Measurements from ENCODE around the gene EIF3D.

EIF3D gene

DNA sequence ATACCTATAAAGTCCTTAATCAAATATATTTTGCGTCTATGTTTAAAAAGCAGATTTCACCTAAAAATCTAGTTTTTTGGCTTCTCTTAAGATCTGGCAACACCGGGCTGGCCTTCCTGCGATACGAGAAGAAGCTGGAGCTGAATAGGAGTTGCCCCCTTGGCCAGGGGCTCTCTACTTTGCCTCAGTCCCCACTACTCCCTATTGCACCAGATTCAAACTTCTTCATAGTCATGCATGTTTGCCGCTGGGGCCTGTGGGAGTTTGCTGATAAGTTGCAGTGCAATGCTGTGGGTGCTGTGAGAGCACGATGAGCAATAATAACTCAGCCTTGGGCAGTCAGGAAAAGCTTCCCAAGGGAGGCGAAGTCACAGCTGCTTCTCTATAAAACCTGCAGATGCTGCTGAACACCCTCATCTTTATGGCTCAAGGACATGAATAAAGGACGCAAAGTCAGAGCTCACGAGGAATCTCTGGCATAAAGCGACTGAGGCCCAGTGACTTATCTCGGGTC is 15.2 kb upstream of the EIF3D start:
- TF ChIP-seq POLR2AphosphoS5 (IDR thresholded peaks at IDR 0.05; ENCODE audit: low read depth) = no peak
- no peak for TF ChIP-seq SPI1 (IDR thresholded peaks at IDR 0.05; ENCODE audit: borderline replicate concordance, low read depth)
- no peak for TF ChIP-seq GABPA (IDR thresholded peaks at IDR 0.05; ENCODE audit: low read depth)
- Histone ChIP-seq H3K4me3 (replicated peaks; ENCODE audit: insufficient read depth, low read length) (no peak overlapping the region), H3K27ac (replicated peaks) (no peak overlapping the region), H3K27me3 (ENCODE audit: insufficient read depth, poor library complexity, severe bottlenecking) (no peaks in the 10 kb centered on the region)
- no peak for DNase-seq (ENCODE audit: low read depth in 1 of 2, low spot score in 1 of 2)

DNA sequence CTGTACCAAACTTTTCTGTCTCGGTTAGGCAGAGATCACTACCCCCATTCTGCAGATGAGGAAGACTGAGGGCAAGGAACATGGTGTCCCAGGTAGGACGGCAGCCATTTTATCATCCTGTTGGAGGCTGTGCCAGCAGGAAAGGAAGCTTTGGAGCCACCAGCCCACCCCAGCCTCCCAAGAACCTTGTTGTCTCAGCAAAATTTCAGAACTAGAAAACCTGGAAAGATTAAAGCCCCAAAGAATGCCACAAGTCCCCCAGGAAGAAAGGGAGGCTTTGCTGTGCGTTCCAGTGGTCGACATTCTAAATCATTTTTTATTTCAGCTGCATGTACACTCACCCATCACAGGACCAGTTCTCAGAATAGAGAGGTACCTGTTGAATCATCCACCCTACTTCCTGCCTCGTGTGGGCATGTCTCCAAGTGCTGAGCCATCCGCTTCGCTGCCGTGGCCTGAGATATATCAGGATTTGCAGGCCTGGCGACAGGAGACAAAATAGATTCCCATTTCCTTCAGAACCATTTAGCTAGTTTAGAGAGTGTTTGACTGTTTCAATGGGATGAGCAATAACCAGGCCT is 13.0 kb upstream of the EIF3D start:
- no peak overlapping the region for H3K4me3 ChIP-seq (replicated peaks; ENCODE audit: insufficient read depth, low read length)
- TF ChIP-seq GABPA (IDR thresholded peaks at IDR 0.05; ENCODE audit: low read depth) = no peak
- no peak for TF ChIP-seq REST (IDR thresholded peaks at IDR 0.05; ENCODE audit: insufficient replicate concordance, low read depth)
- TF ChIP-seq, protein P1, sequence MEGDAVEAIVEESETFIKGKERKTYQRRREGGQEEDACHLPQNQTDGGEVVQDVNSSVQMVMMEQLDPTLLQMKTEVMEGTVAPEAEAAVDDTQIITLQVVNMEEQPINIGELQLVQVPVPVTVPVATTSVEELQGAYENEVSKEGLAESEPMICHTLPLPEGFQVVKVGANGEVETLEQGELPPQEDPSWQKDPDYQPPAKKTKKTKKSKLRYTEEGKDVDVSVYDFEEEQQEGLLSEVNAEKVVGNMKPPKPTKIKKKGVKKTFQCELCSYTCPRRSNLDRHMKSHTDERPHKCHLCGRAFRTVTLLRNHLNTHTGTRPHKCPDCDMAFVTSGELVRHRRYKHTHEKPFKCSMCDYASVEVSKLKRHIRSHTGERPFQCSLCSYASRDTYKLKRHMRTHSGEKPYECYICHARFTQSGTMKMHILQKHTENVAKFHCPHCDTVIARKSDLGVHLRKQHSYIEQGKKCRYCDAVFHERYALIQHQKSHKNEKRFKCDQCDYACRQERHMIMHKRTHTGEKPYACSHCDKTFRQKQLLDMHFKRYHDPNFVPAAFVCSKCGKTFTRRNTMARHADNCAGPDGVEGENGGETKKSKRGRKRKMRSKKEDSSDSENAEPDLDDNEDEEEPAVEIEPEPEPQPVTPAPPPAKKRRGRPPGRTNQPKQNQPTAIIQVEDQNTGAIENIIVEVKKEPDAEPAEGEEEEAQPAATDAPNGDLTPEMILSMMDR (IDR thresholded peaks at IDR 0.05; ENCODE audit: insufficient read depth, low read length) = no peak
- TF ChIP-seq SPI1 (IDR thresholded peaks at IDR 0.05; ENCODE audit: borderline replicate concordance, low read depth) = no peak
- no peak for TF ChIP-seq POLR2AphosphoS5 (IDR thresholded peaks at IDR 0.05; ENCODE audit: low read depth)
- DNase-seq (ENCODE audit: low read depth in 1 of 2, low spot score in 1 of 2) = no peak
- H3K27ac ChIP-seq (replicated peaks) = no peak overlapping the region
- H3K27me3 ChIP-seq (ENCODE audit: insufficient read depth, poor library complexity, severe bottlenecking) = no peaks in the 10 kb centered on the region

GRCh38 chr22:36540867-36541642 is 12.1 kb upstream of the EIF3D start:
- no peaks in the 10 kb centered on the region for H3K27me3 ChIP-seq (ENCODE audit: insufficient read depth, poor library complexity, severe bottlenecking)
- H3K27ac ChIP-seq (replicated peaks) = no peak overlapping the region
- H3K4me3 ChIP-seq (replicated peaks; ENCODE audit: insufficient read depth, low read length) = no peak overlapping the region
- TF ChIP-seq POLR2AphosphoS5 (IDR thresholded peaks at IDR 0.05; ENCODE audit: low read depth) = no peak
- TF ChIP-seq, protein P1 (IDR thresholded peaks at IDR 0.05; ENCODE audit: insufficient read depth, low read length) = no peak
- TF ChIP-seq REST (IDR thresholded peaks at IDR 0.05; ENCODE audit: insufficient replicate concordance, low read depth) = no peak
- TF ChIP-seq GABPA (IDR thresholded peaks at IDR 0.05; ENCODE audit: low read depth) = no peak
- no peak for TF ChIP-seq SPI1 (IDR thresholded peaks at IDR 0.05; ENCODE audit: borderline replicate concordance, low read depth)
- DNase-seq (ENCODE audit: low read depth in 1 of 2, low spot score in 1 of 2) = no peak

- no peak for TF ChIP-seq REST (IDR thresholded peaks at IDR 0.05; ENCODE audit: insufficient replicate concordance, low read depth)
- TF ChIP-seq, protein P1 (IDR thresholded peaks at IDR 0.05; ENCODE audit: insufficient read depth, low read length) = no peak
- no peak for TF ChIP-seq GABPA (IDR thresholded peaks at IDR 0.05; ENCODE audit: low read depth)
- TF ChIP-seq POLR2AphosphoS5 (IDR thresholded peaks at IDR 0.05; ENCODE audit: low read depth) = no peak
- no peak for TF ChIP-seq SPI1 (IDR thresholded peaks at IDR 0.05; ENCODE audit: borderline replicate concordance, low read depth)
These were observed 9.6 kb upstream of the EIF3D start for GRCh38 chr22:36538529-36538928.

More at GRCh38 chr22:36538529-36538928, 9.6 kb upstream of the EIF3D start:
- H3K27ac ChIP-seq (replicated peaks) = no peak overlapping the region
- H3K4me3 ChIP-seq (replicated peaks; ENCODE audit: insufficient read depth, low read length) = no peak overlapping the region
- DNase-seq (ENCODE audit: low read depth in 1 of 2, low spot score in 1 of 2) = no peak
- no peaks in the 10 kb centered on the region for H3K27me3 ChIP-seq (ENCODE audit: insufficient read depth, poor library complexity, severe bottlenecking)
